PFSK-1 (cell line): ENCODE results near the gene PHLDA3.

Experiments used
- POLR2AphosphoS5 ChIP-seq: IDR thresholded peaks from 2 replicates; pipeline ENCODE4 v1.6.1; 2012; ENCODE audit warnings: low read depth, mild to moderate bottlenecking, control low read depth, low read length, moderate library complexity
- TF ChIP-seq, protein P1 (sequence below), 2 experiments: IDR thresholded peaks; 2 replicates each; pipeline versions ENCODE4 v1.6.1 to v1.8.0; 2011 to 2012; ENCODE audit warnings: low read depth in 2 of 2, low read length in 2 of 2, control low read depth in 1 of 2, inconsistent platforms in 1 of 2, mild to moderate bottlenecking in 1 of 2, moderate library complexity in 1 of 2; ENCODE audit not compliant: insufficient read depth in 1 of 2

DNA sequence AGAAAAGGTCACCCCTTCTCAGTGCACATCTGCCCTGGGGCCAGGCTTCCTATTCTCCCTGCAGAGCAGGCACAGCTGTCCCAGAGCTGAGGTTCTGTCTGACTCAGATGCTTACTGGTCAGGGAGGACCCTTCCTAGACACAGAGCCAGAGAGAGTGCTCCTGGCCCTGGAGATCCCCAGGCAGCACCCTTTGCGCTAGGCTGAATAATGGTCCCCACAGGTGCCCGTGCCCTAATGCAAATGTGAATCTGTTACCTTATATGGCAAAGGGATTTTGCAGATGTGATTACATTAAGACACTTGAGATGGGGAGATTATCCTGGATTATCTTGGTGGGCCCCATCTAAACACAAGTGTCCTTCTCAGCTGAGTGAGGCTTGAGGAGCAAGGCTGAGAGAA, 44.8 kb downstream of the PHLDA3 start:
- no peak for TF ChIP-seq POLR2AphosphoS5
- TF ChIP-seq, protein P1, sequence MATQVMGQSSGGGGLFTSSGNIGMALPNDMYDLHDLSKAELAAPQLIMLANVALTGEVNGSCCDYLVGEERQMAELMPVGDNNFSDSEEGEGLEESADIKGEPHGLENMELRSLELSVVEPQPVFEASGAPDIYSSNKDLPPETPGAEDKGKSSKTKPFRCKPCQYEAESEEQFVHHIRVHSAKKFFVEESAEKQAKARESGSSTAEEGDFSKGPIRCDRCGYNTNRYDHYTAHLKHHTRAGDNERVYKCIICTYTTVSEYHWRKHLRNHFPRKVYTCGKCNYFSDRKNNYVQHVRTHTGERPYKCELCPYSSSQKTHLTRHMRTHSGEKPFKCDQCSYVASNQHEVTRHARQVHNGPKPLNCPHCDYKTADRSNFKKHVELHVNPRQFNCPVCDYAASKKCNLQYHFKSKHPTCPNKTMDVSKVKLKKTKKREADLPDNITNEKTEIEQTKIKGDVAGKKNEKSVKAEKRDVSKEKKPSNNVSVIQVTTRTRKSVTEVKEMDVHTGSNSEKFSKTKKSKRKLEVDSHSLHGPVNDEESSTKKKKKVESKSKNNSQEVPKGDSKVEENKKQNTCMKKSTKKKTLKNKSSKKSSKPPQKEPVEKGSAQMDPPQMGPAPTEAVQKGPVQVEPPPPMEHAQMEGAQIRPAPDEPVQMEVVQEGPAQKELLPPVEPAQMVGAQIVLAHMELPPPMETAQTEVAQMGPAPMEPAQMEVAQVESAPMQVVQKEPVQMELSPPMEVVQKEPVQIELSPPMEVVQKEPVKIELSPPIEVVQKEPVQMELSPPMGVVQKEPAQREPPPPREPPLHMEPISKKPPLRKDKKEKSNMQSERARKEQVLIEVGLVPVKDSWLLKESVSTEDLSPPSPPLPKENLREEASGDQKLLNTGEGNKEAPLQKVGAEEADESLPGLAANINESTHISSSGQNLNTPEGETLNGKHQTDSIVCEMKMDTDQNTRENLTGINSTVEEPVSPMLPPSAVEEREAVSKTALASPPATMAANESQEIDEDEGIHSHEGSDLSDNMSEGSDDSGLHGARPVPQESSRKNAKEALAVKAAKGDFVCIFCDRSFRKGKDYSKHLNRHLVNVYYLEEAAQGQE (IDR thresholded peaks at IDR 0.05; ENCODE audit: insufficient read depth in 1 of 2, low read depth in 2 of 2, low read length in 2 of 2): no peak
